HepG2 (cell line): ENCODE results near the gene STX5. TPM values are rescaled to one million over a fixed set of nuclear protein-coding genes. Genes with fewer than 3 reads are reported as not detected.

ENCODE experiments used
- BHLHE40 ChIP-seq: IDR thresholded peaks from 2 replicates; pipeline ENCODE4 v1.6.1; 2011; ENCODE audit warnings: low read length, improper control_type of control experiment
- EP300 ChIP-seq, 3 experiments: sonication (generic) in 1 of 3; formaldehyde crosslinking in 1 of 3; IDR thresholded peaks; 2 replicates each; pipeline versions ENCODE4 v1.5.1 to v1.6.1; 2011 to 2020; ENCODE audit warnings: low read depth in 2 of 3, low read length in 2 of 3, borderline replicate concordance in 1 of 3, improper control_type of control experiment in 1 of 3, mild to moderate bottlenecking in 1 of 3, missing genetic modification reagents in 1 of 3, moderate library complexity in 1 of 3
- FOXO1 ChIP-seq: sonication (generic); formaldehyde crosslinking; IDR thresholded peaks from 2 replicates; pipeline ENCODE4 v1.4.0; 2020; ENCODE audit warnings: missing genetic modification reagents
- HMG20A ChIP-seq: IDR thresholded peaks from 2 replicates; pipeline ENCODE4 v1.6.1; 2016; ENCODE audit warnings: borderline replicate concordance
- ISX ChIP-seq: sonication (generic); formaldehyde crosslinking; conservative IDR thresholded peaks from 2 replicates; pipeline ENCODE4 v1.5.0; 2020; ENCODE audit warnings: missing genetic modification reagents
- JUNB ChIP-seq: sonication (generic); formaldehyde crosslinking; IDR thresholded peaks from 2 replicates; pipeline ENCODE4 v1.8.0; 2022; ENCODE audit warnings: missing genetic modification reagents, mild to moderate bottlenecking, borderline replicate concordance
- KDM6A ChIP-seq: IDR thresholded peaks from 2 replicates; pipeline ENCODE4 v1.6.1; 2016; ENCODE audit warnings: low read depth
- MAFK ChIP-seq, 2 experiments: IDR thresholded peaks in 1 of 2; conservative IDR thresholded peaks in 1 of 2; 2 replicates each; pipeline ENCODE4 v1.6.1; 2011; ENCODE audit warnings: improper control_type of control experiment in 2 of 2, low read length in 2 of 2
- MAZ ChIP-seq, 2 experiments: sonication (generic) in 1 of 2; formaldehyde crosslinking in 1 of 2; IDR thresholded peaks; 2 replicates each; pipeline versions ENCODE4 v1.5.0 to v1.6.1; 2012 to 2020; ENCODE audit warnings: low read depth in 2 of 2, mild to moderate bottlenecking in 2 of 2, borderline replicate concordance in 1 of 2, improper control_type of control experiment in 1 of 2, low read length in 1 of 2, missing genetic modification reagents in 1 of 2, moderate library complexity in 1 of 2
- MED13 ChIP-seq: sonication (generic); formaldehyde crosslinking; IDR thresholded peaks from 2 replicates; pipeline ENCODE4 v1.5.0; 2020; ENCODE audit warnings: missing genetic modification reagents
- MIER2 ChIP-seq: IDR thresholded peaks from 2 replicates; pipeline ENCODE4 v1.6.1; 2016; ENCODE audit warnings: missing biosample characterization, missing genetic modification reagents
- SCMH1 ChIP-seq: sonication (generic); formaldehyde crosslinking; IDR thresholded peaks from 2 replicates; pipeline ENCODE4 v1.9.0; 2021; ENCODE audit warnings: missing genetic modification reagents, mild to moderate bottlenecking, borderline replicate concordance
- TARDBP ChIP-seq: sonication (generic); formaldehyde crosslinking; IDR thresholded peaks from 2 replicates; pipeline ENCODE4 v1.8.0; 2022; ENCODE audit warnings: mild to moderate bottlenecking, missing genetic modification reagents
- ZNF20 ChIP-seq: sonication (generic); formaldehyde crosslinking; IDR thresholded peaks from 2 replicates; pipeline ENCODE4 v1.4.0; 2020; ENCODE audit warnings: mild to moderate bottlenecking, moderate library complexity, missing genetic modification reagents
- ZNF496 ChIP-seq: sonication (generic); formaldehyde crosslinking; IDR thresholded peaks from 2 replicates; pipeline ENCODE4 v1.8.1; 2023; ENCODE audit warnings: mild to moderate bottlenecking, moderate library complexity, missing genetic modification reagents; ENCODE audit not compliant: insufficient replicate concordance
- ZNF713 ChIP-seq: sonication (generic); formaldehyde crosslinking; IDR thresholded peaks from 2 replicates; pipeline ENCODE4 v1.4.0; 2020; ENCODE audit warnings: mild to moderate bottlenecking, missing genetic modification reagents
- ZSCAN20 ChIP-seq: sonication (generic); formaldehyde crosslinking; IDR thresholded peaks from 2 replicates; pipeline ENCODE4 v1.4.0; 2020; ENCODE audit warnings: missing genetic modification reagents, mild to moderate bottlenecking, borderline replicate concordance
- polyA plus RNA-seq, 8 experiments: library from polyadenylated mRNA; depleted of rRNA in 3 of 8; stranded (reverse) in 7 of 8; unstranded in 1 of 8; fragments of >200 nt; fragmentation: Illumina TruSeq in 4 of 8; extraction: Trizol in 4 of 8; gene quantifications; 2 replicates each; pipeline versions ENCODE4 v1.2.1 to v1.2.3, GENCODE V29; 2011 to 2016; ENCODE audit warnings: low read depth in 4 of 8, missing spikeins in 1 of 8, mixed read lengths in 1 of 8; ENCODE audit not compliant: insufficient read depth in 1 of 8
- total RNA-seq, 5 experiments: library from RNA; depleted of rRNA; stranded (reverse); fragments of >200 nt; fragmentation: Illumina TruSeq; extraction: Trizol; gene quantifications; 2 replicates each; pipeline ENCODE4 v1.2.3, GENCODE V29; 2016; ENCODE audit warnings: low read depth in 1 of 5
- TF ChIP-seq, protein P1 (sequence below): IDR thresholded peaks from 2 replicates; pipeline ENCODE4 v1.6.1; 2012; ENCODE audit warnings: low read depth, low read length, improper control_type of control experiment
- TF ChIP-seq, protein P2 (sequence below): sonication (generic); formaldehyde crosslinking; IDR thresholded peaks from 2 replicates; pipeline ENCODE4 v1.4.0; 2020; ENCODE audit warnings: missing genetic modification reagents, borderline replicate concordance
- TF ChIP-seq, protein P3 (sequence below): sonication (generic); formaldehyde crosslinking; IDR thresholded peaks from 2 replicates; pipeline ENCODE4 v1.8.1; 2023; ENCODE audit warnings: mild to moderate bottlenecking, moderate library complexity, missing genetic modification reagents
- TF ChIP-seq, protein P4 (sequence below): sonication (generic); formaldehyde crosslinking; IDR thresholded peaks from 2 replicates; pipeline ENCODE4 v1.4.0; 2020; ENCODE audit warnings: missing genetic modification reagents

STX5 gene
- total and polyA plus RNA-seq, 2 of the 13 experiments (the other 11 are each of a cell fraction or from before 2014, with no cell fraction given), result 26.9 to 30.0 TPM

DNA sequence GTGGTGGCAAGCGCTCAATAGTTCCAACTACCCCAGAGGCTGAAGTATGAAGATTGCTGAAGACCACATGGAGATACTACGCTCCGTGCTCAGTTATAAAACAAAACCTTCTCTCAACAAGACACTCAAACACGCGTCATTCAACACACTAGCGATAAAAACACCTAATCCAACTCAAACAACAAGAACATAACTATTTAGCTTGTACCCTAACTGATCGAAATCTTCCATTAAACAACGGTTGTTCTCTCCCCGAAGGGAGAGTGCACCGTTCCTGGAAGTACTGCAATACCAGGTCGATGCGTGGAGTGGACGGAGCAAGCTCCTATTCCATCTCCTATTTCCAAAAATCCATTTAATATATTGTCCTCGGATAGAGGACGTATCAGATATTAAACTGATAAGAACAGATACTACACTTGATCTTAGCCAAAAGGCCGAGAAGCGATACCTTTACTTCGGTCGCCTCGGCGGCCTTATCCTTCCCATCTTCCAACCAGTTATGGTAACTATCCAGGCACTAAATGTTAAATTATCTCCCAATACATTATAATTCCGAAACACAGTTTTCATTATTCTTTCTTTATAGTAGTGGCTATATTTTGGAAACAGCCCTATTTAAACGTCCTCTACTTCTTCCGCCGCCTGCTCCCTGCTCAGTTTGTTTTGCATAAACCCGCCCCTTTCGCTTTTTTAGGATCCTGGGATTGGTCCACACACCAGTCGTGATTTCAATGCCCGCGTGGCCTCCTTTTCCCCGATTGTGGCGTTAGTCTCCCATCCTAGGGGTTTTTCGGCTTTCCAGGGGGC lies 9.7 kb upstream of the STX5 start (continued):
- TF ChIP-seq JUNB (CRISPR knock-in tag) (peak; percentile 93), FOXO1 (CRISPR knock-in tag) (peak; percentile 79), SCMH1 (CRISPR knock-in tag) (no peak), MED13 (CRISPR knock-in tag) (peak; percentile 94), ZSCAN20 (CRISPR knock-in tag) (peak; percentile 55; the same call in 1 of the 2 replicates), ZNF20 (CRISPR knock-in tag) (no peak), HMG20A (peak; percentile 83; the same call in 1 of the 2 replicates), KDM6A (no peak), ISX (CRISPR knock-in tag) (peak; percentile 75; the same call in 1 of the 2 replicates), BHLHE40 (no peak), ZNF713 (CRISPR knock-in tag) (no peak), ZNF496 (CRISPR knock-in tag) (no peak), MAFK (conservative IDR thresholded peaks at IDR 0.05 in 1 of 2, IDR thresholded peaks at IDR 0.05 in 1 of 2; ENCODE audit: low read length in 2 of 2) (no peak), MIER2 (CRISPR knock-in tag) (peak; percentile 92), TARDBP (CRISPR knock-in tag) (no peak; the same call in 1 of the 2 replicates), MAZ (IDR thresholded peaks at IDR 0.05; ENCODE audit: borderline replicate concordance, low read depth, low read length) (peak; percentile 80; the same call in 1 of the 2 replicates), MAZ (CRISPR knock-in tag; IDR thresholded peaks at IDR 0.05; ENCODE audit: low read depth) (0 out of 2 replicates have a peak, but pooled peaks have one; percentile 32), EP300 (IDR thresholded peaks at IDR 0.05; ENCODE audit: low read depth in 2 of 2, low read length in 2 of 2) (peak in 1 of 2 experiments; percentile 74; a peak in 2 of 4 replicates), EP300 (CRISPR knock-in tag; IDR thresholded peaks at IDR 0.05; ENCODE audit: borderline replicate concordance) (peak; percentile 90)
- TF ChIP-seq, protein P1, sequence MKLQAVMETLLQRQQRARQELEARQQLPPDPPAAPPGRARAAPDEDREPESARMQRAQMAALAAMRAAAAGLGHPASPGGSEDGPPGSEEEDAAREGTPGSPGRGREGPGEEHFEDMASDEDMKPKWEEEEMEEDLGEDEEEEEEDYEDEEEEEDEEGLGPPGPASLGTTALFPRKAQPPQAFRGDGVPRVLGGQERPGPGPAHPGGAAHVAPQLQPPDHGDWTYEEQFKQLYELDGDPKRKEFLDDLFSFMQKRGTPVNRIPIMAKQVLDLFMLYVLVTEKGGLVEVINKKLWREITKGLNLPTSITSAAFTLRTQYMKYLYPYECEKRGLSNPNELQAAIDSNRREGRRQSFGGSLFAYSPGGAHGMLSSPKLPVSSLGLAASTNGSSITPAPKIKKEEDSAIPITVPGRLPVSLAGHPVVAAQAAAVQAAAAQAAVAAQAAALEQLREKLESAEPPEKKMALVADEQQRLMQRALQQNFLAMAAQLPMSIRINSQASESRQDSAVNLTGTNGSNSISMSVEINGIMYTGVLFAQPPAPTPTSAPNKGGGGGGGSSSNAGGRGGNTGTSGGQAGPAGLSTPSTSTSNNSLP, result peak; percentile 95
- TF ChIP-seq, protein P2, sequence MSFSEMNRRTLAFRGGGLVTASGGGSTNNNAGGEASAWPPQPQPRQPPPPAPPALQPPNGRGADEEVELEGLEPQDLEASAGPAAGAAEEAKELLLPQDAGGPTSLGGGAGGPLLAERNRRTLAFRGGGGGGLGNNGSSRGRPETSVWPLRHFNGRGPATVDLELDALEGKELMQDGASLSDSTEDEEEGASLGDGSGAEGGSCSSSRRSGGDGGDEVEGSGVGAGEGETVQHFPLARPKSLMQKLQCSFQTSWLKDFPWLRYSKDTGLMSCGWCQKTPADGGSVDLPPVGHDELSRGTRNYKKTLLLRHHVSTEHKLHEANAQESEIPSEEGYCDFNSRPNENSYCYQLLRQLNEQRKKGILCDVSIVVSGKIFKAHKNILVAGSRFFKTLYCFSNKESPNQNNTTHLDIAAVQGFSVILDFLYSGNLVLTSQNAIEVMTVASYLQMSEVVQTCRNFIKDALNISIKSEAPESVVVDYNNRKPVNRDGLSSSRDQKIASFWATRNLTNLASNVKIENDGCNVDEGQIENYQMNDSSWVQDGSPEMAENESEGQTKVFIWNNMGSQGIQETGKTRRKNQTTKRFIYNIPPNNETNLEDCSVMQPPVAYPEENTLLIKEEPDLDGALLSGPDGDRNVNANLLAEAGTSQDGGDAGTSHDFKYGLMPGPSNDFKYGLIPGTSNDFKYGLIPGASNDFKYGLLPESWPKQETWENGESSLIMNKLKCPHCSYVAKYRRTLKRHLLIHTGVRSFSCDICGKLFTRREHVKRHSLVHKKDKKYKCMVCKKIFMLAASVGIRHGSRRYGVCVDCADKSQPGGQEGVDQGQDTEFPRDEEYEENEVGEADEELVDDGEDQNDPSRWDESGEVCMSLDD (CRISPR knock-in tag), result peak; percentile 75
- TF ChIP-seq, protein P3, sequence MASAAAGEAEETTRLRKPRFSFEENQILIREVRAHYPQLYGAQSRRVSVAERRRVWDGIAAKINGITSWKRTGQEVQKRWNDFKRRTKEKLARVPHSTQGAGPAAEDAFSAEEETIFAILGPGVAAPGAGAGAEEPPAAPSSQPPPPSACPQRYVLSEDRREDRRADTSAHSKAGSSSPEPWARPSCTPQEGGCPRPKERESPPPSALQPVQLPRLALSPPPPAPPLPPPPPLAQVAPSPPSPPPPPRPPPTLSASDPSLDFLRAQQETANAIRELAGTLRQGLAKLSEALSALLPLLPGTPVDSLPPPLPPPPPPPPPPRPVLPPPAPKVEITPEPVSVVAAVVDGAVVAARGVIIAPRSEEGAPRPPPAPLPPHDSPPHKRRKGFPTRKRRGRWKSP (CRISPR knock-in tag), result peak; percentile 91; the same call in 1 of the 2 replicates
- TF ChIP-seq, protein P4, sequence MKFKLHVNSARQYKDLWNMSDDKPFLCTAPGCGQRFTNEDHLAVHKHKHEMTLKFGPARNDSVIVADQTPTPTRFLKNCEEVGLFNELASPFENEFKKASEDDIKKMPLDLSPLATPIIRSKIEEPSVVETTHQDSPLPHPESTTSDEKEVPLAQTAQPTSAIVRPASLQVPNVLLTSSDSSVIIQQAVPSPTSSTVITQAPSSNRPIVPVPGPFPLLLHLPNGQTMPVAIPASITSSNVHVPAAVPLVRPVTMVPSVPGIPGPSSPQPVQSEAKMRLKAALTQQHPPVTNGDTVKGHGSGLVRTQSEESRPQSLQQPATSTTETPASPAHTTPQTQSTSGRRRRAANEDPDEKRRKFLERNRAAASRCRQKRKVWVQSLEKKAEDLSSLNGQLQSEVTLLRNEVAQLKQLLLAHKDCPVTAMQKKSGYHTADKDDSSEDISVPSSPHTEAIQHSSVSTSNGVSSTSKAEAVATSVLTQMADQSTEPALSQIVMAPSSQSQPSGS (CRISPR knock-in tag), result peak; percentile 96
